ENCODE results near the gene CNTNAP5.

DNA sequence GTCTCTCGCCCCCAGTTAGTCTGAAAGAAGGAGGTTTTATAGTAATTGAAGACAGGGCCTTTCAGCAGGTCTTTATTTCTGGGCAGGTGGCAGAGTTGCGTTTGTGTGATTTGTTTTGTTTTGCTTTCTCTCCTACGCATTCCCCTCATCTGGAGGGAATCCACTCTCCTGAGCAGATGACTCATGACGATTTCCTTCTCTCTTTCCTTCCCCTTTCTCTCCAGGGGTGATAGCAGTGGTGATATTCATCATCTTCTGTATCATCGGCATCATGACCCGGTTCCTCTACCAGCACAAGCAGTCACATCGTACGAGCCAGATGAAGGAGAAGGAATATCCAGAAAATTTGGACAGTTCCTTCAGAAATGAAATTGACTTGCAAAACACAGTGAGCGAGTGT is 888.8 kb downstream of the CNTNAP5 start:
- TF ChIP-seq ZNF565 (CRISPR knock-in tag; conservative IDR thresholded peaks at IDR 0.05; ENCODE audit: low read depth) (no peak), ZFP30 (CRISPR knock-in tag; IDR thresholded peaks at IDR 0.05) (no peak), PPARA (CRISPR knock-in tag; IDR thresholded peaks at IDR 0.05; ENCODE audit: borderline replicate concordance) (no peak)
- TF ChIP-seq, protein P1, sequence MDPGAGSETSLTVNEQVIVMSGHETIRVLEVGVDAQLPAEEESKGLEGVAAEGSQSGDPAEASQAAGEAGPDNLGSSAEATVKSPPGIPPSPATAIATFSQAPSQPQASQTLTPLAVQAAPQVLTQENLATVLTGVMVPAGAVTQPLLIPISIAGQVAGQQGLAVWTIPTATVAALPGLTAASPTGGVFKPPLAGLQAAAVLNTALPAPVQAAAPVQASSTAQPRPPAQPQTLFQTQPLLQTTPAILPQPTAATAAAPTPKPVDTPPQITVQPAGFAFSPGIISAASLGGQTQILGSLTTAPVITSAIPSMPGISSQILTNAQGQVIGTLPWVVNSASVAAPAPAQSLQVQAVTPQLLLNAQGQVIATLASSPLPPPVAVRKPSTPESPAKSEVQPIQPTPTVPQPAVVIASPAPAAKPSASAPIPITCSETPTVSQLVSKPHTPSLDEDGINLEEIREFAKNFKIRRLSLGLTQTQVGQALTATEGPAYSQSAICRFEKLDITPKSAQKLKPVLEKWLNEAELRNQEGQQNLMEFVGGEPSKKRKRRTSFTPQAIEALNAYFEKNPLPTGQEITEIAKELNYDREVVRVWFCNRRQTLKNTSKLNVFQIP (CRISPR knock-in tag; IDR thresholded peaks at IDR 0.05; ENCODE audit: borderline replicate concordance, low read depth) = no peak
- TF ChIP-seq, protein P2, sequence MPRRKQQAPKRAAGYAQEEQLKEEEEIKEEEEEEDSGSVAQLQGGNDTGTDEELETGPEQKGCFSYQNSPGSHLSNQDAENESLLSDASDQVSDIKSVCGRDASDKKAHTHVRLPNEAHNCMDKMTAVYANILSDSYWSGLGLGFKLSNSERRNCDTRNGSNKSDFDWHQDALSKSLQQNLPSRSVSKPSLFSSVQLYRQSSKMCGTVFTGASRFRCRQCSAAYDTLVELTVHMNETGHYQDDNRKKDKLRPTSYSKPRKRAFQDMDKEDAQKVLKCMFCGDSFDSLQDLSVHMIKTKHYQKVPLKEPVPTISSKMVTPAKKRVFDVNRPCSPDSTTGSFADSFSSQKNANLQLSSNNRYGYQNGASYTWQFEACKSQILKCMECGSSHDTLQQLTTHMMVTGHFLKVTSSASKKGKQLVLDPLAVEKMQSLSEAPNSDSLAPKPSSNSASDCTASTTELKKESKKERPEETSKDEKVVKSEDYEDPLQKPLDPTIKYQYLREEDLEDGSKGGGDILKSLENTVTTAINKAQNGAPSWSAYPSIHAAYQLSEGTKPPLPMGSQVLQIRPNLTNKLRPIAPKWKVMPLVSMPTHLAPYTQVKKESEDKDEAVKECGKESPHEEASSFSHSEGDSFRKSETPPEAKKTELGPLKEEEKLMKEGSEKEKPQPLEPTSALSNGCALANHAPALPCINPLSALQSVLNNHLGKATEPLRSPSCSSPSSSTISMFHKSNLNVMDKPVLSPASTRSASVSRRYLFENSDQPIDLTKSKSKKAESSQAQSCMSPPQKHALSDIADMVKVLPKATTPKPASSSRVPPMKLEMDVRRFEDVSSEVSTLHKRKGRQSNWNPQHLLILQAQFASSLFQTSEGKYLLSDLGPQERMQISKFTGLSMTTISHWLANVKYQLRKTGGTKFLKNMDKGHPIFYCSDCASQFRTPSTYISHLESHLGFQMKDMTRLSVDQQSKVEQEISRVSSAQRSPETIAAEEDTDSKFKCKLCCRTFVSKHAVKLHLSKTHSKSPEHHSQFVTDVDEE (CRISPR knock-in tag; IDR thresholded peaks at IDR 0.05) = no peak
- TF ChIP-seq, protein P3, sequence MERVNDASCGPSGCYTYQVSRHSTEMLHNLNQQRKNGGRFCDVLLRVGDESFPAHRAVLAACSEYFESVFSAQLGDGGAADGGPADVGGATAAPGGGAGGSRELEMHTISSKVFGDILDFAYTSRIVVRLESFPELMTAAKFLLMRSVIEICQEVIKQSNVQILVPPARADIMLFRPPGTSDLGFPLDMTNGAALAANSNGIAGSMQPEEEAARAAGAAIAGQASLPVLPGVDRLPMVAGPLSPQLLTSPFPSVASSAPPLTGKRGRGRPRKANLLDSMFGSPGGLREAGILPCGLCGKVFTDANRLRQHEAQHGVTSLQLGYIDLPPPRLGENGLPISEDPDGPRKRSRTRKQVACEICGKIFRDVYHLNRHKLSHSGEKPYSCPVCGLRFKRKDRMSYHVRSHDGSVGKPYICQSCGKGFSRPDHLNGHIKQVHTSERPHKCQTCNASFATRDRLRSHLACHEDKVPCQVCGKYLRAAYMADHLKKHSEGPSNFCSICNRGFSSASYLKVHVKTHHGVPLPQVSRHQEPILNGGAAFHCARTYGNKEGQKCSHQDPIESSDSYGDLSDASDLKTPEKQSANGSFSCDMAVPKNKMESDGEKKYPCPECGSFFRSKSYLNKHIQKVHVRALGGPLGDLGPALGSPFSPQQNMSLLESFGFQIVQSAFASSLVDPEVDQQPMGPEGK (CRISPR knock-in tag; IDR thresholded peaks at IDR 0.05; ENCODE audit: borderline replicate concordance) = no peak
- TF ChIP-seq, protein P4, sequence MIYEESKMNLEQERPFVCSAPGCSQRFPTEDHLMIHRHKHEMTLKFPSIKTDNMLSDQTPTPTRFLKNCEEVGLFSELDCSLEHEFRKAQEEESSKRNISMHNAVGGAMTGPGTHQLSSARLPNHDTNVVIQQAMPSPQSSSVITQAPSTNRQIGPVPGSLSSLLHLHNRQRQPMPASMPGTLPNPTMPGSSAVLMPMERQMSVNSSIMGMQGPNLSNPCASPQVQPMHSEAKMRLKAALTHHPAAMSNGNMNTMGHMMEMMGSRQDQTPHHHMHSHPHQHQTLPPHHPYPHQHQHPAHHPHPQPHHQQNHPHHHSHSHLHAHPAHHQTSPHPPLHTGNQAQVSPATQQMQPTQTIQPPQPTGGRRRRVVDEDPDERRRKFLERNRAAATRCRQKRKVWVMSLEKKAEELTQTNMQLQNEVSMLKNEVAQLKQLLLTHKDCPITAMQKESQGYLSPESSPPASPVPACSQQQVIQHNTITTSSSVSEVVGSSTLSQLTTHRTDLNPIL (CRISPR knock-in tag; IDR thresholded peaks at IDR 0.05; ENCODE audit: low read depth) = no peak

Measured in SK-N-SH treated with all-trans-retinoic acid at 6 μM for 48 hours (cell line).